GM08714 (cell line): ENCODE measurements around the gene SYNE2.
"Not testable (repeated sequence)": the region's sequence is repeated elsewhere in the genome, so short reads cannot be mapped to it uniquely, and the experiment has no call there.

Experiments
- H3K4me3 ChIP-seq: fragments of 200-500 bp; sonication (Bioruptor generic); 2 replicates; pipeline ENCODE4 v1.5.1; 2014; ENCODE audit warnings: mild to moderate bottlenecking, low read length, inconsistent platforms
- ZNF274 ChIP-seq: IDR thresholded peaks from 2 replicates; pipeline ENCODE4 v1.6.1; 2012; ENCODE audit warnings: mild to moderate bottlenecking, low read depth, low read length

Gene SYNE2

GRCh38 chr14:64203366-64204006 is 350.7 kb downstream of the SYNE2 start:
- TF ChIP-seq ZNF274 = no peak
- H3K4me3 ChIP-seq = no peak overlapping the region

GRCh38 chr14:64208261-64208660 is 355.5 kb downstream of the SYNE2 start:
- H3K4me3 ChIP-seq = no peak overlapping the region
- no peak for TF ChIP-seq ZNF274

GRCh38 chr14:64208981-64209380 is 356.2 kb downstream of the SYNE2 start:
- no peak for TF ChIP-seq ZNF274
- H3K4me3 ChIP-seq = no peak overlapping the region

GRCh38 chr14:64209444-64210131 is 356.8 kb downstream of the SYNE2 start:
- no peak for TF ChIP-seq ZNF274
- no peak overlapping the region for H3K4me3 ChIP-seq

DNA sequence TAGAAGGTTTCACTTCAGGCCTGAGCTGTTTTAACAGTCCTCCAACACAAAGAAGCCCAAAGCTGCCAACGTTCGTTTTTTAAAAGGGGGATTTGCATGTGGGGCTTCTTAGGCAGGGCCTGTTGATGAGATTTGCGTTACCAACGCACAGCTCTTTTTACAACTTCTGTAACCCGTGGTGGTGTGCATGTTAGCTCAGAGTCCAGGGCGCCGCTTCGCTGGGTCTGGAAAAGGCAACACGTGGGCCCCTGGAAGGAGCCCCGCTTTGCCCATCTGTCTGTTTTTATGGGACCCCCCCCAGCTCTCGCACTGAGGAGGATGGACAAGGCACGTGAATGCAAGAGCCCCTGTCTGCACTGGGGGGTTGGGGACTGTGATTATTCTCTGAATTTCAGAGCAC is 357.4 kb downstream of the SYNE2 start:
- no peak for TF ChIP-seq ZNF274
- H3K4me3 ChIP-seq = no peak overlapping the region

GRCh38 chr14:64210912-64211311 is 358.1 kb downstream of the SYNE2 start:
- H3K4me3 ChIP-seq = not testable (repeated sequence)

DNA sequence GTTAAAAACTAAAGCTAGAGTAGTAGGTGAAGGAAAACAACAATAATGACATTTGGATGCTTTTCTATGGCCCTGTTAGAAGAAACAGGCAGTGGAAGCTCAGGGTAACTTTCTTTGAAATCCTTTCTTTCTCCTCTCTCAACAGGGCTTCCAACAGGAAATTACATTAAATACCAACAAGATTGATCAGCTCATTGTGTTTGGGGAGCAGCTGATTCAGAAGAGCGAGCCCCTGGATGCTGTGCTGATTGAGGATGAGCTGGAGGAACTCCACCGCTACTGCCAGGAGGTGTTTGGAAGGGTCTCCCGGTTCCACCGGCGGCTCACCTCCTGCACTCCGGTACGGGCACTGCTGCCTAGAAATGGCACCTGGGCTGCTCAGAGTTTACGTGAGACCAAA is 359.9 kb downstream of the SYNE2 start:
- TF ChIP-seq ZNF274 = no peak
- H3K4me3 ChIP-seq = no peak overlapping the region

DNA sequence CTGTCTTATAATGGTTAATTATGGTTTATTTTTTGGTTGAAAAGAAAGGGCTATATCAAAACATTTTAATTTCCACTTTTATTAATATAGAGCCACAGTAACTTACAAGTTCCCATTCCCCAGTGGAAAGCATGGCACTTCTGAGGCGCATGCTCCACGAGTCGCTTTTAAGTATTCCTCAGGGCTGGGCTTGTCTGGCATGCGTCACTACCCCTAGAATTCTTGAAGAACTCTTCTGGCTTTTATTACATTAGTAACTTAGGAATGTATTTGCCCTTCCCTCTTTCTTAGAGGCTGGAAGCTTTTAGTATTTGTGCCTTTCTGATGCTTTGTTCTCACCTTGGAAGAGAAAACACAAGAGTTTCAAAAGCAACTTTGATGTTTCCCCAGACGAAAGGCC is 360.3 kb downstream of the SYNE2 start:
- H3K4me3 ChIP-seq = no peak overlapping the region
- no peak for TF ChIP-seq ZNF274

DNA sequence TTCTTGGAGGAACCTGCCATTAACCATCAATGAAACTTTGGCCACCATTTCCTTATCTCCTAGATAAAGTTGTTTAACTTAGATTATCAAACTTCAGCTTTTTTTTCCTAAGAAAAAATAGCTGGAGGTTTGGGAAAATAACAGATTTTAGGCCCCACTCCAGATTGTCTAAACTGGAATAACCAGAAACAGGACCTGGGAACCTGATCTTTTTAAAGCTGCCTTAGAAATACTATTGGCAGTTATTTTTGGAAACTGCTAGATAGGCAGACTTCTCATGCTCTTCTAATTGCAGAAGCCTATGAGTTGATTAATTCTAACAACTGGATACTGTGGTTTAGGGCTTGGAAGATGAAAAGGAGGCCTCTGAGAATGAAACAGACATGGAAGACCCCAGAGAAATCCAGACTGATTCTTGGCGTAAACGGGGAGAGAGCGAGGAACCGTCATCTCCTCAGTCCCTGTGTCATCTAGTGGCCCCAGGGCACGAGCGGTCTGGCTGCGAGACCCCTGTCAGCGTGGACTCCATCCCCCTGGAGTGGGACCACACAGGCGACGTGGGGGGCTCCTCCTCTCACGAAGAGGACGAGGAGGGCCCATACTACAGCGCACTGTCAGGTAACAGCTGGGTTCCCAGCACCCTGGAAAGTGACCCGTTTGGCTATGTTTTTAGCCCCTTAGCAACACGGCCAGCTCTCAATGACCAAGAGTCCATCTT is 361.2 kb downstream of the SYNE2 start:
- H3K4me3 ChIP-seq = no peak overlapping the region
- TF ChIP-seq ZNF274 = no peak

DNA sequence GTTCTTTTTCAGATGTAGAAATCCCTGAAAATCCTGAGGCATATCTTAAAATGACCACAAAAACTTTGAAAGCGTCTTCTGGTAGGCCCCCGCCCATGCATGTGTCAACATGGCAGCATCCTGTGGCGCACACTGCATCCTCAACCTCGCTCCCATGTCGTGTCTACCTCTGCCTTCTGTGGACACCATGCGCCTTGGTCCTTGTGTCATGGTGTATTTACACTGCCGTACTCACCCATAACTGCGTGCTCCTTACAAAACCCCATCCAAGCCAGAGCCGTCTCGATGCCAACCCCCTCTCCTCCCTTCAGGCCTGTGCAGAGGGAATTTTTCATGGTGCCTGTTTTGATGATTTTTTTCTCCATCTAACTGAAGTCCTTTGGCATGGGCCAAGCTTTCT is 362.5 kb downstream of the SYNE2 start:
- no peak overlapping the region for H3K4me3 ChIP-seq
- no peak for TF ChIP-seq ZNF274

- no peak for TF ChIP-seq ZNF274
- no peak overlapping the region for H3K4me3 ChIP-seq
Observed at GRCh38 chr14:64215978-64216377, 363.2 kb downstream of the SYNE2 start.

DNA sequence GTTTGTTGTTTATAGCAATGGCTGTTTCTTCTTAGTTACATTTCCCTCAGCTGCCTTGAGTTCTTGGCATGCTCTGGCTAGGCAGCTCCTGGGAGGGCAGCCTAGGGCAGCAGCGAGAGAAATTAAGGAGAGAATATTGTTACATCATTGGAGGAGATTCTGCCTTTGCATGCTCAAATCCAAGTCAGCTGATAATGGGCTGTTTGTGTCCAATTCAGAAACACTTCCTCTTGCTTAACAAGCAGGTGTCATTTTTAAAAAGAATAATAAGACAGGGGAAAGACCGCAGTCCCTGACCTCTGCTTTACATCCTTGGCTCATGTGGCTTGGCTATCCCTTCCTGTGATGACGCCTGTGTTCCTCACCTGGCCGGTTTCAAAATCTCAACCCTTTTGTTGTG is 364.5 kb downstream of the SYNE2 start:
- no peak overlapping the region for H3K4me3 ChIP-seq
- TF ChIP-seq ZNF274 = no peak

- no peak for TF ChIP-seq ZNF274
- no peak overlapping the region for H3K4me3 ChIP-seq
Observed at GRCh38 chr14:64217834-64218233, 365.0 kb downstream of the SYNE2 start.

- TF ChIP-seq ZNF274 = no peak
- no peak overlapping the region for H3K4me3 ChIP-seq
Observed at GRCh38 chr14:64218344-64219240, 365.8 kb downstream of the SYNE2 start.
